ENCODE results near the gene CACNG5.

DNA sequence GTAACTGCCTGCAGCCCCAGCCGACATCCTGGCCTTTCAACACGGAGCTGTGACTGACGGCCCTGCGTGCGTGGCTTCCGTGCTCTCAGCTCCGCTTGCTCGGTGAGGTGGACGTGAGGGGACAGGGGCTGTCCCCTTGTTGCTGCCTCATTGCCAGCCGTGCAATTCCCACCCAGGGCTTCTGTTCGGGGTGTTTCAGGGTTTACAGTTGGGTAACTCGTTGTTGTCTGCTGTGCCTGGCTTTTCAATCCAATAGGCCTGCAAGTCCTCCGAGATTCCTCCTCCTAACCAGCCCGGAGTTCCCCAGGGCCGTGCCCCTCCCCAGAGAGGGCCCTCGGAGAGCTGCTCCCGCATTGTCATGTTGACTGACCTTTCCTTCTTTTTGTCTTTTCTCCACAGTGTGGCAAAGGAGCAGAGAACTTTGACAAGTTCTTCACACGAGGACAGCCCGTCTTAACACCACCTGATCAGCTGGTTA, 31.4 kb upstream of the CACNG5 start:
- TF ChIP-seq, protein P1, sequence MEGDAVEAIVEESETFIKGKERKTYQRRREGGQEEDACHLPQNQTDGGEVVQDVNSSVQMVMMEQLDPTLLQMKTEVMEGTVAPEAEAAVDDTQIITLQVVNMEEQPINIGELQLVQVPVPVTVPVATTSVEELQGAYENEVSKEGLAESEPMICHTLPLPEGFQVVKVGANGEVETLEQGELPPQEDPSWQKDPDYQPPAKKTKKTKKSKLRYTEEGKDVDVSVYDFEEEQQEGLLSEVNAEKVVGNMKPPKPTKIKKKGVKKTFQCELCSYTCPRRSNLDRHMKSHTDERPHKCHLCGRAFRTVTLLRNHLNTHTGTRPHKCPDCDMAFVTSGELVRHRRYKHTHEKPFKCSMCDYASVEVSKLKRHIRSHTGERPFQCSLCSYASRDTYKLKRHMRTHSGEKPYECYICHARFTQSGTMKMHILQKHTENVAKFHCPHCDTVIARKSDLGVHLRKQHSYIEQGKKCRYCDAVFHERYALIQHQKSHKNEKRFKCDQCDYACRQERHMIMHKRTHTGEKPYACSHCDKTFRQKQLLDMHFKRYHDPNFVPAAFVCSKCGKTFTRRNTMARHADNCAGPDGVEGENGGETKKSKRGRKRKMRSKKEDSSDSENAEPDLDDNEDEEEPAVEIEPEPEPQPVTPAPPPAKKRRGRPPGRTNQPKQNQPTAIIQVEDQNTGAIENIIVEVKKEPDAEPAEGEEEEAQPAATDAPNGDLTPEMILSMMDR (IDR thresholded peaks at IDR 0.05) = no peak
- TF ChIP-seq POLR2A (IDR thresholded peaks at IDR 0.05) = no peak

Measured in right lobe of liver (tissue), 4 donors.